Large intestine (tissue), 3 donors: ENCODE measurements around the gene DSCAML1. TPM values are rescaled to one million over a fixed set of nuclear protein-coding genes. Genes with fewer than 3 reads are reported as not detected.
A peak's percentile ranks its signal among the peaks of the same experiment; 100 is the strongest.
"Not testable (repeated sequence)": the region's sequence is repeated elsewhere in the genome, so short reads cannot be mapped to it uniquely, and the experiment has no call there.

Source experiments
- DNase-seq, 2 donors: peaks; one replicate each; pipeline versions ENCODE4 v3.0.0 to v3.0.0-alpha.2; 2013
- H3K27ac ChIP-seq: one replicate; pipeline ENCODE4 v1.5.1; 2013; ENCODE audit warnings: low read length
- H3K27me3 ChIP-seq: 2 replicates; pipeline ENCODE4 v1.6.1; 2013; ENCODE audit warnings: low read length; ENCODE audit not compliant: control insufficient read depth, insufficient read depth
- H3K36me3 ChIP-seq: 2 replicates; pipeline ENCODE4 v1.6.1; 2013; ENCODE audit warnings: low read length; ENCODE audit not compliant: control insufficient read depth, insufficient read depth
- H3K4me1 ChIP-seq: one replicate; pipeline ENCODE4 v1.6.1; 2013; ENCODE audit warnings: low read length; ENCODE audit not compliant: control insufficient read depth, insufficient read depth
- H3K4me3 ChIP-seq: one replicate; pipeline ENCODE4 v1.5.1; 2013; ENCODE audit warnings: low read length
- H3K9me3 ChIP-seq: one replicate; pipeline ENCODE4 v1.6.1; 2013; ENCODE audit warnings: mild to moderate bottlenecking, low read depth, low read length, moderate library complexity; ENCODE audit not compliant: control insufficient read depth
- WGBS: methylation state at CpG from one replicate; pipeline ENCODE4 v1.1.5; 2013; ENCODE audit warnings: low lambda C conversion rate; ENCODE audit not compliant: insufficient coverage; 5-methylcytosine and 5-hydroxymethylcytosine counted together
- polyA plus RNA-seq: library from polyadenylated mRNA; unstranded; fragments of 120-200 nt; gene quantifications from one replicate; pipeline ENCODE4 v1.2.1, GENCODE V29; 2013

The DSCAML1 gene
- polyA plus RNA-seq, 1 donor: 1.6 TPM

GRCh38 chr11:117412653-117413275 lies 384.3 kb downstream of the DSCAML1 start:
- Histone ChIP-seq H3K27ac (no peak overlapping the region), H3K9me3 (no peaks in the 10 kb centered on the region), H3K4me1 (peaks cover 12% of the 10 kb centered on the region), H3K4me3 (no peak overlapping the region), H3K36me3 (peaks cover 30% of the 10 kb centered on the region), H3K27me3 (no peaks in the 10 kb centered on the region)
- no CpG with 5 or more reads among the region's 8 CpGs for WGBS
- DNase-seq: no peak

- no CpG with 5 or more reads among the region's 10 CpGs for WGBS
- Histone ChIP-seq H3K36me3 (peaks cover 31% of the 10 kb centered on the region), H3K4me3 (no peak overlapping the region)
These were observed 384.8 kb downstream of the DSCAML1 start for GRCh38 chr11:117412176-117412575.

GRCh38 chr11:117411736-117412135 lies 385.3 kb downstream of the DSCAML1 start:
- no peak overlapping the region for H3K27ac ChIP-seq
- H3K27me3 ChIP-seq: no peaks in the 10 kb centered on the region
- H3K36me3 ChIP-seq: peaks cover 31% of the 10 kb centered on the region
- no peaks in the 10 kb centered on the region for H3K9me3 ChIP-seq
- WGBS: no CpG with 5 or more reads among the region's 10 CpGs
- H3K4me1 ChIP-seq: peaks cover 12% of the 10 kb centered on the region
- H3K4me3 ChIP-seq: no peak overlapping the region
- no peak for DNase-seq

More at GRCh38 chr11:117412176-117412575, 384.8 kb downstream of the DSCAML1 start:
- Histone ChIP-seq H3K4me1 (peaks cover 12% of the 10 kb centered on the region), H3K27me3 (no peaks in the 10 kb centered on the region), H3K27ac (no peak overlapping the region), H3K9me3 (no peaks in the 10 kb centered on the region)
- no peak for DNase-seq

GRCh38 chr11:117410861-117411710 lies 385.9 kb downstream of the DSCAML1 start:
- Histone ChIP-seq H3K4me3 (no peak overlapping the region), H3K27me3 (no peaks in the 10 kb centered on the region), H3K27ac (no peak overlapping the region), H3K36me3 (peaks cover 34% of the 10 kb centered on the region), H3K4me1 (peaks cover 12% of the 10 kb centered on the region), H3K9me3 (no peaks in the 10 kb centered on the region)
- DNase-seq: peak; percentile 26 to 71
- 25% methylated on average over 1 of the region's 14 CpGs for WGBS

- no peaks in the 10 kb centered on the region for H3K27me3 ChIP-seq
- H3K27ac ChIP-seq: no peak overlapping the region
- DNase-seq: no peak
- WGBS: no CpG with 5 or more reads among the region's 1 CpG
- H3K36me3 ChIP-seq: peaks cover 35% of the 10 kb centered on the region
- peaks cover 12% of the 10 kb centered on the region for H3K4me1 ChIP-seq
- H3K4me3 ChIP-seq: no peak overlapping the region
- H3K9me3 ChIP-seq: no peaks in the 10 kb centered on the region
These were observed 386.8 kb downstream of the DSCAML1 start for GRCh38 chr11:117410238-117410637.

- Histone ChIP-seq H3K27ac (no peak overlapping the region), H3K9me3 (no peaks in the 10 kb centered on the region), H3K4me3 (no peak overlapping the region), H3K4me1 (peaks cover 12% of the 10 kb centered on the region), H3K36me3 (peaks cover 41% of the 10 kb centered on the region), H3K27me3 (no peaks in the 10 kb centered on the region)
- no peak for DNase-seq
- WGBS: no CpG with 5 or more reads among the region's 12 CpGs
These were observed 387.5 kb downstream of the DSCAML1 start for GRCh38 chr11:117409511-117409910.

- peaks cover 43% of the 10 kb centered on the region for H3K36me3 ChIP-seq
- H3K4me1 ChIP-seq: peaks cover 12% of the 10 kb centered on the region
- DNase-seq: no peak
- H3K27ac ChIP-seq: no peak overlapping the region
- H3K27me3 ChIP-seq: no peaks in the 10 kb centered on the region
- H3K4me3 ChIP-seq: no peak overlapping the region
- H3K9me3 ChIP-seq: no peaks in the 10 kb centered on the region
- WGBS: no CpG with 5 or more reads among the region's 3 CpGs
These were observed 388.7 kb downstream of the DSCAML1 start for GRCh38 chr11:117408356-117408755.

GRCh38 chr11:117407016-117407415 lies 390.0 kb downstream of the DSCAML1 start:
- no CpG with 5 or more reads among the region's 6 CpGs for WGBS
- Histone ChIP-seq H3K27me3 (no peaks in the 10 kb centered on the region), H3K36me3 (peaks cover 40% of the 10 kb centered on the region), H3K27ac (no peak overlapping the region), H3K9me3 (no peaks in the 10 kb centered on the region), H3K4me1 (peaks cover 12% of the 10 kb centered on the region), H3K4me3 (no peak overlapping the region)
- DNase-seq: no peak

GRCh38 chr11:117405898-117406297 lies 391.1 kb downstream of the DSCAML1 start:
- not testable (repeated sequence) for DNase-seq, H3K27me3 ChIP-seq, H3K4me1 ChIP-seq, H3K4me3 ChIP-seq, H3K27ac ChIP-seq, H3K9me3 ChIP-seq
- H3K36me3 ChIP-seq: peaks cover 34% of the 10 kb centered on the region
- no CpG with 5 or more reads among the region's 2 CpGs for WGBS

GRCh38 chr11:117399100-117399840 lies 397.7 kb downstream of the DSCAML1 start:
- peaks cover 38% of the 10 kb centered on the region for H3K36me3 ChIP-seq
- H3K9me3 ChIP-seq, H3K4me3 ChIP-seq, H3K4me1 ChIP-seq, DNase-seq, H3K27ac ChIP-seq, H3K27me3 ChIP-seq: not testable (repeated sequence)
- WGBS: no CpG with 5 or more reads among the region's 2 CpGs
